NB4 (cell line): ENCODE data around the gene PLAAT2.

Experiments
- DNase-seq: peaks from one replicate; pipeline ENCODE4 v3.0.0; 2010; ENCODE audit warnings: low read depth
- H3K4me3 ChIP-seq: one replicate; pipeline ENCODE4 v1.5.1; 2011; ENCODE audit warnings: mild to moderate bottlenecking, low read depth, low read length, moderate library complexity
- MYC ChIP-seq: IDR thresholded peaks from 2 replicates; pipeline ENCODE4 v1.6.1; 2011; ENCODE audit warnings: low read depth, low read length
- POLR2A ChIP-seq: IDR thresholded peaks from 2 replicates; pipeline ENCODE4 v1.6.1; 2011; ENCODE audit warnings: mild to moderate bottlenecking; ENCODE audit not compliant: insufficient read length; ENCODE audit errors: extremely low read depth
- TF ChIP-seq, protein P1 (sequence below): IDR thresholded peaks from 2 replicates; pipeline ENCODE4 v1.6.1; 2011; ENCODE audit warnings: low read depth, low read length
- TF ChIP-seq, protein P2 (sequence below): IDR thresholded peaks from one replicate; pipeline ENCODE4 v1.5.1; 2012; ENCODE audit warnings: low read depth, low read length

Gene PLAAT2

DNA sequence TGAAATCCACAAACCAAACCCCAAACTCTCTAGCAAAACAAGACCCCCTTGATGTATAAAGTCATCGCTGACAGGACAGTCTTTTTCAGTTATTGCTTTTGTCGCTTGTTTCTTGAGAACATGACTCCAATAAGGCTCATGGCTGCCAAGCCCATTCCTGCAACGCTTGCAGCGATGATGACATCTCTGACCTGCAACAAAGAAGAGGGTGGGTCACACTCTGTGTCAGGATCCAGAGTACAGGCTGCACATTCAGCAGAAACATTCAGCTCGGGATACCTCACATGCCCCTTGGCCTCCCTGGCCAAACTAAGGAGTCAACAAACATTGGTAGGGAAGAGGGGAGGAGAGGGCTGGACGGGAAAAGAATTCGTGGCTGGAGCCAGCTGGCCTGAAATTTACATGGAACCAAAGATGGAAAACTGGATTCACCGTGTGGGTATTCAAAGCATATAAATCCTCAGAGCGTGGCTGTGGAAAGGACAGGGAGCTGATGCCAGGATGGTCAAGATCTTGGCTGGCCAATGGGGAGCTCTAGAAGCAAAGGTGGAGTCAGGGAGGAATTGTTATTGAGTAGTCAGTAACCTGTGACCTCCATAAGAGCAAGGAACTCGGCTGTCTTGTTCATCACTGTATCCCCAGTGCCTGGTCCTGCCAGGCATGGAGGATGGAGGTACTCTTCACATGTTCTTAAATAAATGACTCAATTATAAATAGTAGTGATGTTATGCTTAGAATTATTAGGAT, 11.8 kb upstream of the PLAAT2 start:
- TF ChIP-seq, protein P1, sequence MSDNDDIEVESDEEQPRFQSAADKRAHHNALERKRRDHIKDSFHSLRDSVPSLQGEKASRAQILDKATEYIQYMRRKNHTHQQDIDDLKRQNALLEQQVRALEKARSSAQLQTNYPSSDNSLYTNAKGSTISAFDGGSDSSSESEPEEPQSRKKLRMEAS, result no peak
- TF ChIP-seq MYC, result no peak
- TF ChIP-seq, protein P2, sequence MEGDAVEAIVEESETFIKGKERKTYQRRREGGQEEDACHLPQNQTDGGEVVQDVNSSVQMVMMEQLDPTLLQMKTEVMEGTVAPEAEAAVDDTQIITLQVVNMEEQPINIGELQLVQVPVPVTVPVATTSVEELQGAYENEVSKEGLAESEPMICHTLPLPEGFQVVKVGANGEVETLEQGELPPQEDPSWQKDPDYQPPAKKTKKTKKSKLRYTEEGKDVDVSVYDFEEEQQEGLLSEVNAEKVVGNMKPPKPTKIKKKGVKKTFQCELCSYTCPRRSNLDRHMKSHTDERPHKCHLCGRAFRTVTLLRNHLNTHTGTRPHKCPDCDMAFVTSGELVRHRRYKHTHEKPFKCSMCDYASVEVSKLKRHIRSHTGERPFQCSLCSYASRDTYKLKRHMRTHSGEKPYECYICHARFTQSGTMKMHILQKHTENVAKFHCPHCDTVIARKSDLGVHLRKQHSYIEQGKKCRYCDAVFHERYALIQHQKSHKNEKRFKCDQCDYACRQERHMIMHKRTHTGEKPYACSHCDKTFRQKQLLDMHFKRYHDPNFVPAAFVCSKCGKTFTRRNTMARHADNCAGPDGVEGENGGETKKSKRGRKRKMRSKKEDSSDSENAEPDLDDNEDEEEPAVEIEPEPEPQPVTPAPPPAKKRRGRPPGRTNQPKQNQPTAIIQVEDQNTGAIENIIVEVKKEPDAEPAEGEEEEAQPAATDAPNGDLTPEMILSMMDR, result no peak
- TF ChIP-seq POLR2A, result no peak
- H3K4me3 ChIP-seq, result peak overlapping the region; percentile 33
- DNase-seq, result peak; percentile 18

DNA sequence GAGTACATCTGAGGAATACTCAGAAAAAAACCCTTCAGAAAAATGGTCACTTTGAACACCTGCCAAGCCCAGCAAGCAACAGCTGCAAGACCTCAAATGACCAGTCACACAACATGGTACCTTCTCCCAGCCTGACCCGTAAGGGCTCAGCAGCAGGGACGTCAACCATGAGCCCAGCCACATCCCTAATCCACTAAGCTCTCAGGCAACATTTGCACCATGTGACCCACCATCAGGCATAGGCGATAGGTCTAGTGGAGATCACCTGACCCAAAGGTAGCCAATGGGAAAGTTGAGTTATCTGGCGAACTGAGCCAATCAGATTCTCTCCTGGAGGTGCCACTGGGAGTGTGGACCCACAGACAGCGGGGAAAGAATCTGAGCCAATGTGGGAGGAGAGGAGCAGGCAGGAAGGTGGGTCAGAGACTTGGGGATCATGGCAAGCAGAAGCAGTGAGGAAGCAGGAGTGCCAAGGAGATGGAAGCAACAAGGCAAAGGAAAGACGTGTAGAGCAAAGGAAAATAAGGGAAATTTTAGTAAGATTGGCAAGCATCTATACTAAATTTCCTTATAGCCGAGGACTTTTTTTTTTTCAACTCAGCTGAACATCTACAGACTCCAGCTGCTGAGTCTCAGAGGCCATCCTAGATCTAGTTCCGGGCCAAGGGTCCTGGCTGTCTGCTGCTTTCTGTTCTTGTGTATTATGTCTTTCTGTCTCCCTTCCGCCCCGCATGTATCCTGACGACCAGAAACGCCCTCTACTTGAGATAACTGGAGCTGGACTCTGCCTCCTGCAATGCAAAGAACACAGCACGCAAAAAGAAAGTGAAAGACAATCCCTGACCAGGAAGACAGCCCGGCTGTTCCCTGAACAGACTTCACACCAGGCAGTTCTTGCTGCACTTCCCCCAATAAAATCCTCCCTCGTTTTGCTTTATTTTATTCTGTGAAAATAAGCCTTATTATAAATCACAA, 11.0 kb upstream of the PLAAT2 start:
- peak; percentile 83 for DNase-seq
- TF ChIP-seq, protein P1, result no peak
- no peak for TF ChIP-seq MYC
- TF ChIP-seq, protein P2, result peak; percentile 16
- no peak for TF ChIP-seq POLR2A
- H3K4me3 ChIP-seq, result peak overlapping the region; percentile 33

DNA sequence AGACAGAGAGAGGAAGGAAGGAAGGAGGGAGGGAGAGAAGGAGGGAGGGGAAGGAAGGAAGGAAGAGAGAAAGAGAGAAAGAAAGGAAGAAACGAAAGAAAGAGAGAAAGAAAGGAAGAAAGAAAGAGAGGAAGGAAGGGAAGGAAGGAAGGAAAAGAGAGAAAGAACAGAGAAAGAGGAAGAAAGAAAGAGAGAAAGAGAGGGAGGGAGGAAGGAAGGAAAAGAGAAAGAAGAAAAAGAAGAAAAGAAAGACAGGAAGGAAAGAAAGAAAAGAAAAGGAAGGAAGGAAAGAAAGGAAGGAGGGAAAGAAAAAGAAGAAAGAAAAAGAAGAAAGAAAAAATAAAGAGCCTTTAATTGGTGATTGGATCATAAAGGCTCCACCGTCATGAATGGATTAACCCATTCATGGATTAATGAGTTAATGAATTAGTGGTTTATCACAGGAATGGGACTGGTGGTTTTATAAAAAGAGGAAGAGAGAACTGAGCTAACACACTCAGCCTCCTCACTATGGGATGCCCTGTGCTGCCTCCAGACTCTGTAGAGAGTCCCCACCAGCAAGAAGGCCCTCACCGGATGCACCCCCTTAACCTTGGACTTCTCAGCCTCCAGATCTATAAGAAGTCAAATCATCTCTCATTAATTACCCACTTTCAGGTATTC, 9.0 kb upstream of the PLAAT2 start:
- peak; percentile 52 for DNase-seq

DNA sequence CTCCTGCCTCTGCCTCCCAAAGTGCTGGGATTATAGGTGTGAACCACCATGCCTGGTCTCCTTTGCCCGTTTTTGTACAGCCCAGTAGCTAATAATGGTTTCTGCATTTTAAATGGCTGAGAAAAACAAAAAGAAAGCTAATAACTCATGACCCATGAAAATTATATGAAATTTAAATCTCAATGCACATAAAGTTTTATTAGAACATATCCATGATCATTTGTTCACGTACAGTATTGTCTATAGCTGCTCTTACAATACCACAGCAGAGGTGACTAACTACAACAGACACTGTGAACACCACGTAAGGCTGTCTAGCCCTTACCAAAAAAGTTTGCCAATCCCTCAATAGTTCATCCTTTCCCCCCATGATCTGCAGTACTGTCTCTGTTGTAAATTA, 6.4 kb upstream of the PLAAT2 start:
- H3K4me3 ChIP-seq, result no peak overlapping the region
- no peak for DNase-seq
- TF ChIP-seq, protein P2, result no peak
- TF ChIP-seq MYC, result no peak
- TF ChIP-seq, protein P1, result no peak

More for the DNA sequence above, 9.0 kb upstream of the PLAAT2 start:
- no peak for TF ChIP-seq MYC
- TF ChIP-seq, protein P2, result no peak
- TF ChIP-seq POLR2A, result no peak
- TF ChIP-seq, protein P1, result no peak
- H3K4me3 ChIP-seq, result no peak overlapping the region

DNA sequence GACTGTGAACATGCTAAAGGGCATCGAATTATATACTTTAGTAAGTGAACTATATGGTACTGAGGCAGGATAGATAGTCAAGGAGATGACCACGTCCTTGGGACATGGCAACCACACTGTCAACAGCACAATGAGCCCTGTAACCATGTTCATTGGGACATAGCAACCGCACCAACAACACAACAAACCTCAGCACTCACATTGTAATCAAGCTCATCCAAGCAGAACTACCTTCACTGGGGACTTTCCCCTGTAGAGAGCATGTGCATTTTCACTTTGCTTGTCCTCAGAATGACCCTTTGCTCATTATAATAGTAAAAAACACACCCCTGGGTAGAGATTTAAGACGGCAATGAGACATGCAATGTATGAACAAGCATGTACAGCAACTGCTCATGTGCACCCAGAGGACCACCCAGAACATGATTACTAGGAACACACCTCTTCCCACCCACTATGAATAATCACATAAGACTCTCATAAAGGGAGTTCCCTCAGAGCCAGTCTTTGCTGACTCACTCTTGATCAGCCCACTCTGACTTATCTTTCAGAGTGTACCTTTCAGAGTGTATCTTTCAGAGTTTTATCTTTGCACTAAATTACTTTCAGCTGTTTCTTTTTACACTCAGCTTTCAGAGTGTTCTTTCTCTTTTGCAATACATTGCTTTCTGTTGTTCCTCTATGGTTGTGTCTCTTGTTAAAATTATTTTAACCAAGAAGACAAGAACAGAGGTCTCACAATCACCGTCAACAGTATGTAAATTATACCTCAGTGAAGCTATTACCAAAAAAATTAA, 4.1 kb upstream of the PLAAT2 start:
- TF ChIP-seq POLR2A, result no peak
- 0 out of 2 replicates have a peak, but pooled peaks have one; percentile 17 for TF ChIP-seq MYC
- TF ChIP-seq, protein P1, result peak; percentile 65
- DNase-seq, result peak; percentile 61
- H3K4me3 ChIP-seq, result no peak overlapping the region
